ENCODE results near the gene TMEM63C.

The TMEM63C gene

GRCh38 chr14:77199590-77199989, 18.0 kb downstream of the TMEM63C start:
- FAIRE-seq: no peak

DNA sequence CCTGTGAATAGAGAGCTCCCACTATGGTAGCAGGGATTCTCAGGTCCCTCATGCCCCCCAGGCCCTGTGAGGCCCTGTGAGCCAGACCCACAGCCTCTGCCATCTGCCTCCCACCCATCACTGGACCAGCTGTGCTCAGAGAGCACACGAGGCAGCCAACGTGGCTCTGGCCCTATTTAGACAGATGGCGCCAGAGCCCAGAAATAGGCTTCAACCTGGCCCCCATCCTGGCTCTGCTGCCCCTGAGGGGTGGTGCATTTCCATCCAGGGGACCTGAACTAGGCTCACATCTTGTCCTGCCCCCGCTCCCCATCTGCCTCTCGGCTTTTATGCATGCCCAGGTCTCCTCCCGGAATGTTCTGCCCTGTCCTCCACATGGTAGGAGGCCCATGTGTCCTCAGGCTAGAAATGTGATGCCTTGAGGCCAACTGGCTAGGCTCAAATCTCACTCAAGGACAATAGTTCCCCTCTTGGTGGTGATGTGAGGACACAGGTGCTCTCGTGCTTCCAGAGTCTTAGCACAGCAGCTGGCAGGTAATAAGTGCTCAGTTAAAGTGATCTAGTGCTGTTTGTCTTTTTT, 18.9 kb downstream of the TMEM63C start:
- FAIRE-seq: no peak

DNA sequence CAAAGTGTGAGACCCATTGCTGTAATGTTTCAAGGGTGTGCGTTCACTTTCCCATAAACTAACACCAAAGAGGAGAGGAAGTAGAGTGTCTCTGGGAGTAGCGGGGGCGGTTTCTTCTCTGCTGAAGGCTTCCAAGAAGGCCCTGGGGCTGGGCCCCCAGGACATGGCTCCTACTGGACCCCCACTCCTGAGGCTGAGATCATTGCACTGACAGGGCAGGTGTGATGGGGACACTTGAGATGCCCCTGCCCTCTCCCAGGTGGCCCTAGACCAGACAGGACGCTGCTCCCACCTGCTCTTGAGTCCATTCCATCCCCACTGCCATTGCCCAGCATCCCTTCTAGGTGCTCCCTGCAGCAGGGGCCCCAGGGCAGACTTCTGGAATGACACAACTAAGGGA, 20.1 kb downstream of the TMEM63C start:
- no peak for FAIRE-seq

DNA sequence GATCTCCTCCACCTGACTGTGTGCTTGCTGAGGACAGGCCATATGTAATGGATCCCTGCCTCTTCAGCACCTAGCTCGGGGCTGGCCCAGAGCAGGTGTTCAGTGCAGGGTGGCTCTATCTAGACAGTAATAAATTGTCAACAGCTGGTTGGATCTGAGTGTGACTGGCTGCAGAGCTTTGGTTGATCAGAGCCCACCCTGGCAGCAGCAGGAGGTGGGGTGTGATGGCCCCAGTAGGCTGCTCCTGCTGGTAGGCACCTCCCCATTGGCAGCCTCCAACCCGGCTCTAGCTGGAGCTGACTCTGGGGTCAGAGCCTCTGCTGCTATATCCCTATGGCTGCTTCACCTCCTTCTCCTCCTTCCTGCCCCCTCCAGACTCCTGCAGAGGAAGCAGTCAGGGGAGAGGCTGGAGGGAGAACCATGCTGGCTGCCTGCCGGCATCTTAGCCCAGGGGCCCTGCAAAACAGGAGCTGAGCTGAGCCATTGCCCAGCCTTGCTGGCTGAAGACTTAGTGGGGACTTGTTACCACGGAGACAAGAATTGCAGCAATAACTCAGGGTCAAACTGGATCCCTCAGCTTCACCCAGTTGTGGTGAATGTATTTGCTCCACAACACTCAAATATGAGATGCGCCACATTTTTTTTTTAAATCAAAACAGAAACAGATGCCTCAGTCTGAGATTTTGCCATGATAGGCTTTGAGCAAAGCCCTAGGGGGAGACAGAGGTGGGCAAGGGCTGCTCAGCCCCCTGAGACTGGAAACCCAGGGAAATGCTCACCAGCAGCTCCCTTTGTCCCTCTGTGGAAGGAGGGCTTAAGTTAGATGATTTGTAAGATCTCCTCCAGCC, 22.2 kb downstream of the TMEM63C start:
- no peak for FAIRE-seq

DNA sequence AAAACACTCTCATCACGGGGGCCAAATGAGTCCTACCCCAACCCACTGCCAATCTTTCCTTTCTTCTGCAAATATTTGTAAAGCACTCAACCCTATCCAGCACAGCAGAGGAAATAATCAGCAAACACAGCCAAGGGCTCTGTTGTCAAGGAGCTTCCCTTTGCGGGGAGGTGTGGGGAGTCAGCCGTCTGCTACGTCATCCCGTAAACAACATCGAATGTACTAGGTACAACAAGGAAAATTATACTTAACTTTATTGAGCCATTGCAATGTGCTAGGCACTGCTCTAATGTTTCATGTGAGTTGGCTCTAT, 22.8 kb downstream of the TMEM63C start:
- peak; percentile 99 for FAIRE-seq

GRCh38 chr14:77204907-77205306, 23.3 kb downstream of the TMEM63C start:
- FAIRE-seq: no peak

- no peak for FAIRE-seq
These were observed 24.0 kb downstream of the TMEM63C start for GRCh38 chr14:77205566-77205965.

GRCh38 chr14:77206261-77206824, 24.7 kb downstream of the TMEM63C start:
- FAIRE-seq: peak; percentile 89

DNA sequence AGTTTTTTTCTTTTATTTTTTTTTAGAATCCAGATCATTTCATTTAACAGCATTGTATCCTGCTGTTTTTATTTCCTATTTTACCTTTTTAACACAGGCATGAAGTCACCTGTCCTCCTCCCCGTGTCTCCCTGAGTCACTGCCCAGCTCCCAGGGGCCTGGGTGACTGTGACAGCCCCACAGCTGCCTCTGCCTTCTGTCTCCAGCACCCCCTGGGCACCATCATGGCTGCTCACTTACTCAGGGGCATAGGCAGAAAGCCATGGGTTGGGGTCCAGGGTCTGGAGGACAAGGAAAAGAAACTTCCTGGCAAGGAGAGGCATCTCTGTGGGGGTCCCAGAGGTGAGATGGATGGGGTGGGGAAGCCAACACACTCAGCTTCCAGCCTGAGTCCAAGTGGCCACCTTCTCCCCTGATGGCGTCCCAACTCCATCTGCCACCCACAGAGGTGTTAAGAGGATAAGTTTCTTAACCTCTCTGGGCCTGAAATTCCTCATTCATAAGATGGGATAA, 25.3 kb downstream of the TMEM63C start:
- no peak for FAIRE-seq

GRCh38 chr14:77208291-77208978, 26.8 kb downstream of the TMEM63C start:
- no peak for FAIRE-seq

DNA sequence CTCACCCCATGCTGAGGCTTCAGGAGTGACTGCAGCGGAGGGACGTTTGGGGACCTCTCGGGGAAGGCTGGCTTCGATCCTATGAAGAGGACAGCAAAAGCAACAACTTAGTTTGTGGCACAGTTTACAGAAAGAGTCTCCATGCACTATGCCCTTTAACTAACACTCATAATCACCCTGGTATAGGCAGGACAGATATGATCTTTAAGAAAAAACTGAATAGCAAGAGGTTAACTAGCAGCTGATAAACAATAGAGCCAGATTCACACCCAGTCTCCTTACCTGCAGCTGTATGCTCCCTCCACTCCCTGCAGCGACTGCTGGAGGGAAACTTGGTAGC, 27.4 kb downstream of the TMEM63C start:
- FAIRE-seq: no peak

DNA sequence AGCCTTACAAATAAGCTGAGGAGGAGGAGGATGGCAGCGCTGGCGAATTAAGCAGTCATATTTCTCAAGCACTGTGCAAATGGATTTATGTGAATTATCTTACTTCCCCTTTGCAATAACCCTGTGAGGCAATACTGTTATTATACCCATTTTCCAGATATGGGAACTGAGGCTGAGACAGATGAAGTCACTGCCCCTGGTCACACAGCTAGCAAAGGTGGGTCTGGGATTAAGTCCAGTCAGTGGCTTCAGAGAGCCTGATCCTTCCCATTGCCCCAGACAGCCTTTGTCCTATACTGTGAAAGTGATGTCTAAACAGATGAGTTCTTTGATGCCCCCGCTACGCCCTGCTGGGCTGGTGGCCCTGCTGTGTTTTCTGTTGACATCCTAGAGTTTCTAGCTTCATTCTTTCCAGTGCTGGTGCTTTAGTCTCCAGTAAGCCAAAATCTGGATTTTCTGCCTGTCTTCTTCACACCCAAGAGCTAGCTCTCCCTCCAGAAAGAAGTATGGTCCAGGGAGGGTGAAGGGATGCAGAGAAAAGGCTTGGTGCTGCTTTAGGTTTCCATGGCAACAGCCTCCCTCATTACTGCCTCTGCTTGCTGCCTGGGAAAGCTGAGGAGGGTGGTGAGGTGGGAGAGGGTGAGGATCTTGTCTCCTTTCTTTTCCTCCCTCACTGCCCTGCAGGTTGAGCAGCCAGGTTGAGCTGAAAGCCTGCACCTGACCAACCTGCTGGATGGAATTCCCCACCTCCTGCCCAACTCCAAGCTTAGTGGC, 30.7 kb downstream of the TMEM63C start:
- FAIRE-seq: no peak

- no peak for FAIRE-seq
These were observed 31.5 kb downstream of the TMEM63C start for GRCh38 chr14:77212943-77213678.

- no peak for FAIRE-seq
These were observed 32.0 kb downstream of the TMEM63C start for GRCh38 chr14:77213679-77214016.

DNA sequence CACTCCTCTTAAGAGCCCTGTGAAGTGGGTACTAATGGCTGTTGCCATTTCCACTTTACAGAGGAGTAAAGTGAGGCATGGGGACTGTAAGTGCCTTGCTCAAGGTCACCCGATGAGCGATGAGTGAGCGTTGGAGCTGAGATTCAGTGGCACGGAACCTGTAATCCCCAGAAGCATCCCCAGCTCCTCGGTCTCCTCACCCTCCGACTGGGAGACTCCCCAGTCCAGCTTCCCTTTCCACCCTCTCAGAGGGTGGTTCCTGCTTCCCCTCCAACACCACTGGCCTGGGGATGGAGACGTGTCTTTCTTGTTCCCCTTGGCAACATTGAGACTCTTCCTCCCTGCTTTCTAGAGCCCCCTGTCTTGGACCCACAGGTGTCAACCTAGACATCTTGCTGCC, 32.6 kb downstream of the TMEM63C start:
- no peak for FAIRE-seq

- FAIRE-seq: no peak
These were observed 36.0 kb downstream of the TMEM63C start for GRCh38 chr14:77217551-77217950.

GRCh38 chr14:77219591-77219990, 38.0 kb downstream of the TMEM63C start:
- no peak for FAIRE-seq

- no peak for FAIRE-seq
These were observed 38.8 kb downstream of the TMEM63C start for GRCh38 chr14:77220246-77221017.

DNA sequence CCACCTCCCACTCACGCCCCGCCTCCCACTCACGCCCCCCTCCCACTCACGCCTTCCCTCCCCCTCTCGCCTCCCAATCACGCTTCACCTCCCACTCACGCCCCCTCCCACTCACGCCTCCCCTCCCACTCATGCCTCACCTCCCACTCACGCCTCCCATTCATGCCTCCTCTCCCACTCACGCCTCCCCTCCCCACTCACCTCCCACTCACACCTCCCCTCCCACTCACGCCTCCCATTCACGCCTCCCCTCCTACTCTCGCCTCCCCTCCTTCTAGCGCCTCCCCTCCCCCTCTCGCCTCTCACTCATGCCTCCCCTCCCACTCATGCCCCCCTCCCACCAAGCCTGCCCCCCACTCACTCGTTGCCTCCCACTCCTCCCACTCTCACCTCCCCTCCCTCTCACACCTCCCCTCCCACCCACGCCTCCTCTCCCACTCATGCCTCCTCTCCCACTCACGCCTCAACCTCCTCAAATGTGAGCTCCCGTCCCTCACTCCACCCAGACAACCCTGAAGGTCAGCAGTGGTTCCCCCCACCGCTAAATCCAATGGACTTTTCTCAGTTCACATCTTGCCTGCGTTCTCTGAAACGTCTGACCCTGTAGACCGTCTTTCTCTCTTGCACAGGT, 39.8 kb downstream of the TMEM63C start:
- FAIRE-seq: no peak

GRCh38 chr14:77222546-77223225, 41.1 kb downstream of the TMEM63C start:
- no peak for FAIRE-seq

All from islet of Langerhans (tissue), 1 donor.